Stimulated activated CD4-positive, alpha-beta T cell treated with anti-CD3 and anti-CD28 coated beads, Interleukin-4, amount 100 ng/mL, for 48 hours (primary cell): ENCODE data around the gene MKRN2.

Experiments used
- DNase-seq, 2 donors: peaks; one replicate each; pipeline ENCODE4 v3.0.0-alpha.2; 2020; ENCODE audit warnings: low read depth in 2 of 2

The MKRN2 gene

DNA sequence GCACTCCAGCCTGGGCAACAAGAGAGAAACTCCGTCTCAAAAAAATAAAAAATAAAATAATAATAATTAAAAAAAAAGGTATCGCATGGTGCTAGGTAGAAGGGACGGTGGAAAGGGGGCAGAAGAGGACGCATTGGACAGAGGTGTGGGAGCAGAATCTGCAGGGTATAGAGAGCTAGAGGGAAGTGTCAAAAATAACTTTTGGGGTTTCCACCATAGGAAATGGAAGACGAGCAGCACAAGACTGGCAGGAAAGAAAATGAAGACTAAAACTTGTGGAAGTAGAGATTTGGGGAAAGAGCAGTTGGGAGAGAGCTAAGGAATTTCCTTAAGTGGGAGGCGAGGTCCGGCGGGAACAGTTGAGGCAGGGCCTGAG is 585 bp upstream of the MKRN2 start:
- no peak for DNase-seq

DNA sequence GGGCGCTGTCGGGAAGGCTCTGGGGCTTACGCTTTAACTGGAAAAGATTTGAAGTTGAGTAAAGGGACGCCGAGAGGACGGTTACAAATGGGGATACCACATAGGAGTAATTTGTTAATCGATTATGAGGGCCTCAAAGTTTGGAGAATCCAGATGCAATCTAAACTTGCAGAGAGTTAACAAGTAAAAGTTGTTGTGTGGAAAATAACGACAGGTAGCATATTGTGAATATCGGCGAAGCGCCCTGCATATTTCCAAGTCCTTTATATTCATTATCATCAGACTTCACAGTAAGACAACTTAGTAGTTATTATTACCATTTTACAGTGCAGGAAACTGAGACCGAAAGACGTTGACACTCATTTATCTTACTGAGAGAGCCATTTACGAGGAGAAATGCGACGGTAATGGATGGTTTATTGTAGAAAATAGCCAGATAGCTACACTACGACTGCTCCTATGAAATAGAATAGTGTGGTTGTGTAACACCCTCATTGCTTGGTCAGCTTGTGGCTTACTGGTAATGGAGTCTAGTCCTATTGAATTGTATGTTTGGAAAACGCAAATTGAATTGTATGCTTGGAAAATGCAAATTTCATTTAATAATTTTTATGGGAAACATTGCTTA is 700 bp downstream of the MKRN2 start:
- DNase-seq: no peak

DNA sequence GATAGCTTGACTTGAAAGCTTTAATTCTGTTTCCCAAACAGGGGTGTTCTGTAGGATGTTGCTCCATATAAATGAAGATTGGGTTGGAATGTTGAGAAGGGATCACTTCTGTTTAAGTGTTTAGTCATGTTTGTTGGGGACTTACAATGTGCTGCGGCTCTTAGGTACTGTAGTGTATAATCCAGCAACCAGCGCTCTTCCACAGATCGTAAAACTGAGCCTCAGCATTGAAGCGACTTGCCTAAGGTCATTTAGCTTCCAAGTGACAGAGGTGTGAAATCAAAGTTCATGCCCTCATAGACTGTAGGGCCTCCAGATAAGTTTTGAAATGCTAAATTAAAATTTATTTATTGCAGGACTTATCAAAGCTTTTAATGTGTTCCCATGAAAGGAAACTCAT is 1.8 kb downstream of the MKRN2 start:
- no peak for DNase-seq

DNA sequence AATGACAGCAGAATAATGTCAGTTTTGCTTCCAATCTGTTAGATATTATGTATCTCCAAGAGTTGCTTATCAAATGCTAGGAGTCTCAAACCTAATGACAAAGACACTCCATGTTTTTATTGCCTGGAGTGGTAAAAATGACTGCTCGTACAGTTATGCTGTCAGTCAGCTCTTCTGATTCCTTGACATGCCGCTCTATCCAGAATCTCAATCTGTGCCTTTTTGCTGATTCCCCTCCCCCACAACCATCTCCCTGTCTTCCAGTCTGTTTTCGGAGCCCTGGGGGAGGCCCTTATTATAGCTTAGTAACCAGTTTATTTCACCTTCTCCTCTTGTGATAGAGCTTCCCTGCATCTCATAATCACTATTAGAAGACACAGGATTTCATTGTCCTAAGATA is 2.6 kb downstream of the MKRN2 start:
- DNase-seq: no peak

DNA sequence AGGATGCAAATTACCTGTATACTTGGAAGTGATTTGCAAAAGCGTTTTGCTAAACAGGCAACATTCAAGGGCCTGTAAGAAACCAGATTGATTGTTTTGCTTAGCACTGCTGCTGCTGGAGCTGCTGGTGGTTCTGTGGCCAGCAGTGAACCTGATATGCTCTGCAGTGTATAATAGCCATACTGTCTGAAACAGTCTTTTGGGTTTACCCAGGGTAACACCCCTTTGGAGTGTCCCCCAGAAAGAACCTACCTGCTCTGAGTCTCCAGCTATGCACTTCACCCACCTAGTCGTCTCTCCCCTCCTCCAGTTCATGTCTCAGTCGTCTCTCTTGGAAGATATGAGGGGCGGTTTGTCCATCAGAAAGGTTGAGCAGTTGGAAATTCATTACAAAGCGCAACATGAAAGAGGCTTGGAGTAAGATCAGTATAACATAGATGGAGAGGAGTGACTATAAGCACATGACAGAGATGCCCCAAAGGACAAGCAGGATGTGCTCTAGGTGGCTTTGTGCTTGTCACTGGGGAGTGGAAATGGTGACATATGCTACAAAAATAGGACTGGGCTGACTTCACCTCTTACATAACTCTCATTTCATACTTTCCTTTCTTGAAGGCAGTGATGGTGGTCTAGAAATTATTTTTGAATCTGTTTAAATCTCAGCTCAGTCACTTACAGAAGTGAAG is 3.8 kb downstream of the MKRN2 start:
- DNase-seq: no peak

DNA sequence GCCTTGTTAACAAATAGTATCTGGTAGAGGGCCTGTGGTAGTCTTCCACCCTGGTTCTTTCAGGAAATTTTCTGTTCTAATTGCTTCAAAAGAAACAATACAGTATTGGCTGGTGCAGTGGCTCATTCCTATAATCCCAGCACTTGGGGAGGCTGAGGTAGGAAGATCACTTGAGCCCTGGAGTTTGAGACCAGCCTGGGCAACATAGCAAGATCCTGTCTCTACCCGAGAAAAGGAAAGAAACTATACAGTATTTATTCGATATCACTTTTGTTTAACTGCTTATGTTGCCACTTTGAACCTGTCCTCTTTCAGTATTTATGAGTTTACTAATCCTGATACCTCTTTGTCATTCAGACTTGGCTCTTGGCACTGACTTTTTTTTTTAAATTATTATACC is 4.5 kb downstream of the MKRN2 start:
- no peak for DNase-seq

DNA sequence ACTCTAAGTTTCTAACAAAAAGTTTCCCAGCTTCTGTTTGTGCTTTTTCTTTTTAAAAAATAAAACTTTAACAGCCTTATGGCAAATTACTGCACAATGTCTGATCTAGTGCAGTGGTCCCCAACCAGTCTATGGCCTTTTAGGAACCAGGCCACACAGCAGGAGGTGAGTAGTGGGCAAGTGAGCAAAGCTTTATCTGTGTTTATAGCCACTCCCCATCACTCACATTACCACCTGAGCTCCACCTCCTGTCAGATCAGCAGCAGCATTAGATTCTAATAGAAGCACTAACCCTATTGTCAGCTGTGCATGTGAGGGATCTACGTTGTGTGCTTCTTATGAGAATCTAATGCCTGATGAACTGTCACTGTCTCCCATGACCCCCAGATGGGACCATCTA is 5.6 kb downstream of the MKRN2 start:
- no peak for DNase-seq

DNA sequence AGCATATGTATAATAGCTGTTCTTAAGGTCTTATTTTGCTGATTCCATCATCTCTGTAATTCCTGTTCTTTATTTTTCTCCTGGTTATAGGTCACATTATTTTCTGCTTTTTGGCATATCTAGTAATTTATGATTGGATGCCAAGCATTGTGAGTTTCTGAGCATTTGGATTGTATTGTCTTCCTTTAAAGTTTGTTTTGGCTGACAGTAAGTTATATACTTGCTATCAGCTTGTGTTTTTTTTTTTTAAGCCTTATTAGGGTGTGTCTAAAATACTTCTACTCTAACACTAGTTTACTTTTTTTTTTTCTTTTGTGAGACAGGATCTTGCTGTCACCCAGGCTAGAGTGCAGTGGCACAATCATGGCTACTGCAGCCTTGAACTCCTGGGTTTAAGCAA is 10.1 kb downstream of the MKRN2 start:
- no peak for DNase-seq

DNA sequence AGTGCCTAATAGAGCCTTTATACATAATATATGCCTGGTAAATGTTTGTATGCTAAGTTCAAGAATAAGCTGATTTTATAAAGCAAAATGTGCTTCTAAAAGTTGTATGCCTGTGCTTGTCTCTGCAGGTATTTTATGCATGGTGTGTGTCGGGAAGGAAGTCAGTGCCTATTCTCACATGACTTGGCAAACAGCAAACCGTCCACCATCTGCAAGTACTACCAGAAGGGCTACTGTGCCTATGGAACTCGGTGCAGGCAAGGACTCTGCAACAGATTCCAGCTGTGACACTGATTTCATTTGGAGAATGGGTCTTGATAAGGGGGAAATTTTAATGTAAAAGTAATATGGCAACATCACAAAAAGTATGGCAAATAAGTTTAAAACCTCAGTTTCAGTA is 11.9 kb downstream of the MKRN2 start:
- DNase-seq: no peak

DNA sequence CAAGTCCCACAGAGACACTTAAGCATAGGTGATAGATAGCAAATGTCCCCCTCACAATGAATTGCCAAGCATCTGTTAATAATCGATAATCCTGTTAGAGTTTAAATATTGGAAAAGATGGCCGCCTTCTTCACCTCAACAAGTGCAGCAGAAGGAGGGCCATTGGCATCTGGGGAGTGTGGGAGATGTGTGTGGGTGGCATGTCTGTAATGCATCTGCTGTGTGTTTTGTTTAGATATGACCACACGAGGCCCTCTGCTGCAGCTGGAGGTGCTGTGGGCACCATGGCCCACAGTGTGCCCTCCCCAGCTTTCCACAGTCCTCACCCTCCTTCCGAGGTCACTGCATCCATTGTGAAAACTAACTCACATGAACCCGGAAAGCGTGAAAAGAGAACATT is 12.9 kb downstream of the MKRN2 start:
- no peak for DNase-seq

DNA sequence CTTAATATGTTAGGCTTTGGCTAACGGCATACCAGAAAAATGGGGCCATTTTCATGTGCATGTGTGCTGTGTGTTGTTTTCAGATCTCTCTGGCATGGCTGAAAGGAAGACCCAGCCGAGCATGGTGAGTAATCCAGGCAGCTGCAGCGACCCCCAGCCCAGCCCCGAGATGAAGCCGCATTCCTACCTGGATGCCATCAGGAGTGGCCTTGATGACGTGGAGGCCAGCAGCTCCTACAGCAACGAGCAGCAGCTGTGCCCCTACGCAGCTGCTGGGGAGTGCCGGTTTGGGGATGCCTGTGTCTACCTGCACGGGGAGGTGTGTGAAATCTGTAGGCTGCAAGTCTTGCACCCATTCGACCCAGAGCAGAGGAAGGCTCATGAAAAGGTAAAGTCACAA is 15.1 kb downstream of the MKRN2 start:
- DNase-seq: no peak

DNA sequence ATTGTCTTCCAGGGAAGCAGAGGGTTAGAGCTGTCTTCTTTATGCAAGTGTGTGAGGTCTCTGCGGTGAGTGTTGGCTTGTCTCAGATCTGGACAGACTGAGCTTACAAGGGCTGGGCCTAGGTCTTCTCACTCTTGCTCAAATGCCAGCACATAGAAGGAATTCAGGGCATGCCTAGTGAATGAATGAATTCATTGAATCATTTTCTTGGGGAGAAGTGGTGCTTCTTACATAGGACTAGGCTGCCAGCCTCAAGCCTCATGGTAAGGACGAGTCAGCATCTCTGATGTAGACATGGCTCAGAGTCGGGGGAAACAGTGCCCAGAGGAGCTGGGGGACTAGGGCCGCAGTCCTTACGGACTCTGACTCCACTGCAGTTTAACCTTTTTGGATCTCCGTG is 17.2 kb downstream of the MKRN2 start:
- no peak for DNase-seq

DNA sequence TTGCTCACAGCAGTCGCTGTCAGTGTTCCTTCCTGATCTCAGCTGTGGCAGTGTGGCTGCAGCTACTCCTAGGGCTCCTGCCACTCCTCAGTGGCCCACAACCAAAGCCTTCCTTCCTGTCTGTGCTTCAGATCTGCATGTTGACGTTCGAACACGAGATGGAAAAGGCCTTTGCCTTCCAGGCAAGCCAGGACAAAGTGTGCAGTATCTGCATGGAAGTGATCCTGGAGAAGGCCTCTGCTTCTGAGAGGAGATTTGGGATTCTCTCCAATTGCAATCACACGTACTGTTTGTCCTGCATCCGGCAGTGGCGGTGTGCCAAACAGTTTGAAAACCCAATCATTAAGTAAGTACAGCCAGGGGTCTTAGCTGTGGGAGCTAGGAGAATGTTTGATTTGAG is 17.8 kb downstream of the MKRN2 start:
- DNase-seq: no peak

DNA sequence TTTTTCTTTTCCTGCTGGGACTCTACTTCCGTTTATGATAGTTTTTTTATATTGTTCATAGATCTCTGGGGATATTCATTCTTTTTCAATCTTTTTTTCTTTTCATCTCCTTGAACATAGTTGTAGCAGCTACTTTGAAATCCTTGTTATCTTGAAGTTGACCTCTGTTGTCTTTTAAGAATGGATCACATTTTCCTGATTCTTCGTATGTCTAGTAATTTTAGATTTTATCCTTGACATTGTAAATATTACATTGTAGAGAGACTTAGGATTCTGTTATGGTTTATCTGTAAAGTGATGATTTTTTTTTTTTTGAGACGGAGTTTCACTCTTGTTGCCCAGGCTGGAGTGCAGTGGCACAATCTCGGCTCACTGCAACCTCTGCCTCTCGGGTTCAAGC is 20.5 kb downstream of the MKRN2 start:
- DNase-seq: no peak

DNA sequence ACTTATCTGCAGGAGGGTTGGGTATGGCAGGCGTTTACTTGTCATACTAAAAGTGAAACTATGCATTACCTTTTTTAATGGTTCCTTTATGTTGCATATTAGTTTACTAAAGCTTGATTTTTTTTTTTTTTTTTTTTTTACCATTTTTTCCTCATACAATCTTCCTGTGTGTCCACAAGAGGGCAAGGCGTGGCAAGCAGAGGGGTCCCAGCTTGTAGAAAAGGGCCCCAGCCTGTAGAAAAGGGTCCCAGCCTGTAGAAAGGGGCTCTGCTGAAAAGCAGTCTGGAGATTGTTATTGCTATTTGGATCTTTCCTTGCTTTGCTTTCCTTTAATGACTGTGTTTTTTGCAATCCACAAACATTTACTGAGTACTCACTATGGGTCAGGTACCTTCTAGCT is 21.9 kb downstream of the MKRN2 start:
- no peak for DNase-seq

DNA sequence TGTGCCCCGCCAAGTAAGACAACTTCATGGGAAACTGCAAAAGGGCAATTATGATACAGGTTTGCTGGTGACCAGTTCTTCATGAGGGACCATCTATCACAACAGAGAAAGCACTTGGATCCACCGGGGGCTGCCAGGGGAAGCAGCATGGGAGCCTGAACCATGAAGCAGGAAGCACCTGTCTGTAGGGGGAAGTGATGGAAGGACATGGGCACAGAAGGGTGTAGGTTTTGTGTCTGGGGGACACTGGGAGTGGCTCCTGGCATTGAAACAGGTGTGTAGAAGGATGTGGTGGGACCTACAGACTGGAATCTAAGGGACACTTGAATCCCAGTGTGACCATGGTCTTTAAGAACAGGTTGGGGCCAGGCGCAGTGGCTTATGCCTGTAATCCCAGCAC is 22.6 kb downstream of the MKRN2 start:
- DNase-seq: no peak

DNA sequence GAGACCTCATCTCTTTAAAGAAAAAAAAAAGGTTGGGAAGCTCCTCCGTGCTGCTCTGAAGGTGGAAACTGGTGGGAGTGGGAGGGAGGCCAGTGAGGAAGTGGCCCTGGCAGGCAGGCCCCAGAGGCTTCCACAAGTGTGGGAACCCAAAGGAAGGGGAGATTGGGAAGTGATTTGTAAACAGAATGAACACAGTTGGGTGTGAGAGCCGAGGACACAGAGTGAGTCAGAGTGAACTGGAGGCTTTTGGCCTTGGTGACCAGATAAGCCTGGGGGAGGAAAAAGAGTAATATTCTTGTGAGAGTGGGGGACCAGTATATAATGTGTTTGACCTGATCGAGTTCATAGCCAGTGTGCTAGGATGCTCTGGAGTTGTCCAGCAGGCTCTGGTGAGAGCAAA is 23.0 kb downstream of the MKRN2 start:
- no peak for DNase-seq

DNA sequence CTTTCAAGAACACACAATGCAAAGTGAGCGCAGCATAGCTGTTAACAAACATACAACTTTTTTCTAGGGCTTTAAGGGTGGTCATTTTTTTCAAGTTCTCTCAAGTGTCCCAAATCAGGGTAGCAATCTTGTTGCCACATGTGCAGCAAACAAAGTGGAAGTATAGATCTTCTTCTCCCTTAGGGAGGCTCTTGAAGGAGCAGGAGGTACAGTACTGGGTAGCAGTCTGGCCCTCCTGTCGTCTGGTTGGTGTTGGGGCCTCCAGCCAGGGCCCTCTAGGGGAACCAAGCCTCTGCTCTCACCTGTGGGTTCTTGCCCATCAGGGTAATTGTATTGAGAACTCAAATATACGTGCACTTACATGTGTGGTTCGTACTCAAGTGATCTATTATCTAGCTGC is 25.8 kb downstream of the MKRN2 start:
- no peak for DNase-seq

DNA sequence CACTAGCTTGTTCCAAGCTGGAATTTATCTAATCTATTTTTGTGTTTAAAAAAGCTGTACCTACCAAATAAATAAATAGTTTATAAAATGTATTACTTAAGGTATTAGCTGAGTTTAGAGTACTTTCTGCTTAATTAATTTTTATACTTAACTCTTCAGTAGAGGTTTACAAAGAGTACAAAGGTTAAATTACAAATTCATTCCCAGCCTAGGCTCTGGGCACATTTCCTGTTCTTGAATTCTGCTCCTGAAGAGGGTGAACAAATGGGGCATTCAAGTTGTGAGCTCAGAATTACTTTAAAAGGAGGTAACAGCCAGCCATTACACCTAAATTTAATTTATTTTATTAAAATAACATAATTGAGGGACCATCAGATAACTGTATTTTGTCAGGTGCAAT is 26.4 kb downstream of the MKRN2 start:
- DNase-seq: no peak

DNA sequence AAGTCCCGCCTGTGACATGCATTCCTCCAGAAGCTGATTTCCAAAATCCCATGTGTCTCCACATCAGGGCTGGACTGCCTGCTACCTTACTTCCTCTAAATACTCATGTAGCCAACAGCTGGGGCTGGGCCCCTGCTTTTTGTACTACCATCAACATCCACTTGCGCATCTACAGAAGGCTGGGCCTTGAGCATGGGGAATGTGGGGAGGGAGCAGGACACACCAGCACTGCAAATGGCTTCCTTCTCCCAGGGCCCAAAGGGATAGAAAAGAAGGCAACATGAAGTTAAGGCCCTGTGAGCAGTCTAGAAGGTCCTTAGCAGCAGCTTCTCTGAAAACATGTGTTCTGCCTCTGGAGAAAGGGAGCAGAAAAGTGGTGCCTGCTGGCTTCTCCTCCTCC is 27.2 kb downstream of the MKRN2 start:
- no peak for DNase-seq

DNA sequence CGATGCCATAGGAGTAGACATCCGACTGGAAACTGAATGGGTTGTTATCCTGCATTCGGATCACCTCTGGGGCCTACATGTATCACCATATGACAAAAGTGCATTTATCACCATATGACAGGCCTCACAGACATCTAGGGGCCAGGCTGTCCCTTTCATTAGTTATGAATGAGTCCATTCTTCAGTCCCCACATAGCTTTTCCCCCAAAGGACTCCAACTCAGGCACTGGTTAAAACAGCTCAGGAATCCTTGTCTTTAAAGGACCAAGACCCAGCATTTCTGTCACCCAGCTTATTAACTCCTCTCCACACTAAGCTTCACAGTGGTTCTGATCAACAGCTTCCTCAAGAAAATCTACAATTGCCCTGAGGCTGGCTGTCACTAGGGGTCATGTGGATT is 28.3 kb downstream of the MKRN2 start:
- DNase-seq: no peak

DNA sequence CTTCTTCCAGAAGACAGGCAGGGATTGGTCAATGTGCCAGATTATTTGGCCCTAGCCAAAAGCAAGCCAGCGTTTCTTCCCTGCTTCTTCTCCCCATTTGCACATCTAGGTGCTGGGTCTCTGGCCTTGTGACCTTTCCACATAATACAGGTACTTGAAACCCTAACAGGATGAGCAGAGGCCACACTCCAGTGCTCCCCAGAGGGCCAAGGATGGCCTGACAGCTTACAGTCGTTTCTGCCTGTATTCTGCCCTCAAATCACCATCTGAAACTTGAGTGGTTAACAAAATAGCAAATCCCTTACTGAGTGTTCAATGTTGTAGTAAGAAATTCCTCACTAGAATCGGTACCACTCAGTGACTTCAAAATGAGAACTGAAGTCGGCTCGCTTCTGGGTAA is 29.1 kb downstream of the MKRN2 start:
- no peak for DNase-seq

DNA sequence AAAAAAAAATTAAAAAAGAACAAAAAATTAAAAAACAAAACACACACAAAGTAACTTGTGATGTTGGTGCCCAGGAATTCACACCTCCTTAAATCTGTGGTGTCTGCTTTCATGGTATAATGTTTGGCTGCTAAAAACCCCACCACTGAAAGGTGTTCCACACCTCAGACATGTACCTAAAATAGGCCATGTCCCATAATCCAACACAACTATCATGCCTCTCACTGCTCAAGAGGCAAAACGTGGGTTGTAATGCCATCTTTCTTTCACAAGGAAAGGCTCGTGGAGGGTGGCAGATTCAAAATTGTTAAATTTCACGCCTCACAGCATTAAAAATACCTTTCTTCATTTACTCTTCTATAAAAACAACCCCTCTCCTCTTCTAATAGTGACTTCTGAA is 29.5 kb downstream of the MKRN2 start:
- no peak for DNase-seq
